ENCODE results near the gene EED. TPM values are rescaled to one million over a fixed set of nuclear protein-coding genes. Genes with fewer than 3 reads are reported as not detected.
"Not testable (repeated sequence)": the region's sequence is repeated elsewhere in the genome, so short reads cannot be mapped to it uniquely, and the experiment has no call there.

The EED gene
- total RNA-seq, 1 experiment from 2014 or later: 38.1 TPM

- DNase-seq (ENCODE audit: low read depth): peak; percentile 70
Measured at GRCh38 chr11:86218125-86219084, 26.1 kb upstream of the EED start.

DNA sequence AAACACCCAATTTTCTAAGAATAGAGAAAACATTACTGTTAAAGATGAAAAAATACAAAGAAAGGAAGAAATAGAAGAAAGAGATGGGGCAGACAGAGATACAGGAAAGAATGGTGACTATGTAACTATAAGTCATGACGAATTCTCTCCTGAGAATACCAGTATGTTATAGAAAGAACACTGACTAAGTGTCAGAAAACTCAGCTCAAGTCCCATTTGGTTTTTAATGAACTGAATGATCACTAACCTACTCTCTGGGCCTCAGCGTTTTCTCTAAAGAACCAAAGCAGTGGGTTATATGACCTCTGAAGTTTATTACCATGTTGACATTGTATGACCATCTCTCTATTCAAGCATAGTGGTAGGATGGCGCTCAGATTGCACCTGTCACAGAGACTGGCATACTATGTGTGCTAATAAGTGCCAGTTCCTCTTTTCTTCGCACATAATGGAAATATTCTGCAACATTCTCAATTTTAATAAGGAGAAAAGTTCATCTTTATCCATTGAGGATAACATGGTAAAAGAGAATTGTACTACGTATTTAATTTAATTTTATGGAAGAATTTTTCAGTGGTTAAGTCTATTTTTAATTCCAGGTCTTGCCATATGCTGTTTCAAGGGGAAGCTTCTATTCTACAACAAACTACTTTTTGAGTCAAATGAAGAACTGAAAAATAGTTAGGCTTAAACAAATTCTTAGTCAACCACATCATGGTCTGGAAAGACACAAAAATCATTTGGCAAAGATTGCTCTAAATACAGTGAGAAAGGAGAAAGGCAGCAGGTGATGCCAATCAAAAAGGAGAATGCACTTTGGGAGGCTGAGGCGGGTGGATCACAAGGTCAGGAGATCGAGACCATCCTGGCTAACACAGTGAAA is 25.0 kb upstream of the EED start:
- DNase-seq (ENCODE audit: low read depth): no peak

GRCh38 chr11:86220653-86221052 is 23.9 kb upstream of the EED start:
- no peak for DNase-seq (ENCODE audit: low read depth)

DNA sequence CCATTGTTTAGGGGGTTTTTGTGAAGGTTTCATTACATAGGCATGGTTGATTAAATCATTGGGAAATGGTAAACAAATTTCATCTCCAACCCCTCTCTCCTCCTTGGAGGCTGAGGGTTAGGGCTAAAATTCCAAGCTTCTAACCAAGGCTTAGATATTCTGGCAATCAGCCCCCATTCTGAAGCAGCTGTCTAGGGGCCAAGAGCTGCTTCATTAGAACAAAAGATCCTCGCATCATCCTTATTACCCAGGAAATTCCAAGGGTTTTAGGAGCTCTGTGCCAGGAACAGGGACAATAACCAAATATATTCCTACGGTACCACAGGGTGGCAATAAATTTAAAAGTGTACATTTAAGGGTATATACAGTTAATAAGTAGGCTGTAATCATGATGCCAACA is 22.5 kb upstream of the EED start:
- no peak for DNase-seq (ENCODE audit: low read depth)

DNA sequence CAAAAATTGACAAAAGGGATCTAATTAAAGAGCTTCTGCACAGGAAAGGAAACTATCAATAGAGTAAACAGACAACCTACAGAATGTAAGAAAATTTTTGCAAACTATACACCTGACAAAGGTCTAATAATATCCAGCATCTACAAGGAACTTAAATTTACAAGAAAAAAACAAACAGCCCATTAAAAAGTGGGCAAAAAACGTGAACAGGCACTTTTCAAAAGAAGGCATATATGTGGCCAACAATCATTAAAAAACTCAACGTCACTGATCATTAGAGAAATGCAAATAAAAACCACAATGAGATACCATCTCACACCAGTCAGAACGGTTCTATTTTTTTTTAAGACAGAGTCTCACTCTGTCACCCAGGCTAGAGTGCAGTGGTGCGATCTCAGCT is 20.0 kb upstream of the EED start:
- not testable (repeated sequence) for DNase-seq (ENCODE audit: low read depth)

DNA sequence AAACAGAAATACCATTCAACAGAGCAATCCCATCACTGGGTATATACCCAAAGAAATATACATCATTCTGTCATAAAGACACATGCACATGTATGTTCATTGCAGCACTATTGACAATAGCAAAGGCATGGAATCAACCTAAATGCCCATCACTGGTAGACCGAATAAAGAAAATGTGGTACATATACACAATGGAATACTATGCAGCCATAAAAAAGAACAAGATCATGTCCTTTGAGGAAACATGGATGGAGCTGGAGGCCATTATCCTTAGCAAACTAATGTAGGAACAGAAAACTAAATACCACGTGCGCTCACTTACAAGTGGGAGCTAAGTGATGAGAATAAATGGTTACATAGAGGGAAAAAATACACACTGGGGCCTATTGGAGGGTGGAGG is 19.2 kb upstream of the EED start:
- DNase-seq (ENCODE audit: low read depth): not testable (repeated sequence)

DNA sequence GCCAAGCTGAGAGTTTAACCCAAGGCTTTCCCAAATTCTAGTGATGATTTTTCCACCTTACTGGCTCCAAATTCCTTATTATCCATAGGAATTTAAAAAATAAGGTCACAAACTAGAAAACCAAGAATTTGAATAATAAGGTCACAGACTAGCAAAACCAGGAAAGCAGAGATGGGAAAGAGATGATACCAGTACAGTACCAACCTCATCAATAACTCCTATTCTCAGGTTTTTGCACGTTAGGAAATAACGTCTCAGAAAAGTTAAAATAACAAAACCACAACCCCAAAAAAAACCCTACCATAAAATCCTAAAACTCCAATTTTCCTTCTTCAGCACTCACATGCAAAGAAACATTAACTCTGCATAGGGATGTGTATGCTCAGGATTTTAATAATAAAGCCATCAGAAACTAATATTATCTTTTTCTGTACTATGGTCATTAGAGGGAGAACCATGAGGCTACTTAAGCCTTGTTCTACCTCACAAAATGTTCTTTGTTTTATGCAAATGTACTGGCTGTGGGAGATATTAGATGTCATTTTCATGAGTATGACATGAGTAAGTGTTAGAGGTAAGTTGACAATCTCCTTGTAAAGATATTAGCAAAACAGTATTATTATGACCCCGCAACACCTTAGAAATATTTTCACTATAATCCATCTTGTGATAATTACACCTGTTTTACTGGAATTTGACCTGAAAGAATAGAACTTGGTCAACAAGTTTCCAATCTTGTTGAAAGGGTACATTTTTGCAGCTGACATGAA is 16.1 kb upstream of the EED start:
- no peak for DNase-seq (ENCODE audit: low read depth)

- DNase-seq (ENCODE audit: low read depth): peak; percentile 49
Measured at GRCh38 chr11:86229039-86229330, 15.6 kb upstream of the EED start.

DNA sequence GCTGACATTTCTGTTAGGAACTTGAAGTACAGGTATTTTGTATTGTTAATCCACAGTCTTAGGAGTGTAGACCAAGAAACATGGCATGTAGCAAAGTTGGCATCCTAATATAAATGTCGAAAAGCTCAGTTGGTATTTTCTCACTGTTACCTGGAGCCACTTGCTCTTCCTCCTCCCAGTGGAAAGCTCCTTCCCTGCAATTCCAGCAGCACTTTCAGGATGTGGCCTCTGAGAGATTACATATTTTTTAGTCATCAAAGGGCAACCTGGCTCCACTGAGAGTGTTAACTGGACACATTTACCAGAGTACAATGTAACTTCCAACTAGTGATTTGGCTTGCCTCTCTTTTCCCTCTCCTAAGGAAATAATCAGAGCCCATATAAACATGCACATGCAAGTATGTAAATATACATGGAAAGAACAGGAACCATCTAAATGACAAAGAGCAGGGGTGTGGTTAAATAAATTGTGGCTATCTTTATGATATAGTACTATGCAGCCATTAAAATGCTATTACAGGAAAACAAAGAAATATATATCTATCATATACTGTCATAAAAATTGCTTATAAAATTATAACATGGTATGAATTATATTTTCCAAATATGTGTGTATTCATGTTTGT is 14.3 kb upstream of the EED start:
- DNase-seq (ENCODE audit: low read depth): peak; percentile 65

DNA sequence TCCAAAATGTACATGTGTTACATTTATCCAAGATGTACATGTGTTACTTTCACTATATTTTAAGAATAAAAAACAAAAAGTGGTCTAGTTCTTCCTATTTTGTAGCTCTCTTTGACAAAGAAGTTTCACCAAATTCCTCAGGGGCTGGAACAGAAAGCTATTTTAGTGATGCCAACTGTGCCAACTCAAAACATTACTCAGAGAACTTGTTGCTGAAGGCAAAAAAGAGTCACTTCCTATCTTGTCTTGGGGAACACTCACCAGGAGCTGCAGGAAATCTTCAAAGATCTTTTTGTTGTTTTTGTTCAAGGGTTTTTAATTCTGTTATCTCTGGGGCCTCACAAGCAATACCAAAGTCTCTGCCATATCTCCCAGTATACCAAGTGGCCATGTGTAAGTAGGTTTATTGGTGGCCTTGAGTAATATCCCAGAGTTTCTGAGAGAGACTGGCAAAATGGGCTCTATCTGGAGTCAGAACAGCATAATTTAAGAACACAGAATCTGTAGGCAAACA is 13.6 kb upstream of the EED start:
- peak; percentile 46 for DNase-seq (ENCODE audit: low read depth)

DNA sequence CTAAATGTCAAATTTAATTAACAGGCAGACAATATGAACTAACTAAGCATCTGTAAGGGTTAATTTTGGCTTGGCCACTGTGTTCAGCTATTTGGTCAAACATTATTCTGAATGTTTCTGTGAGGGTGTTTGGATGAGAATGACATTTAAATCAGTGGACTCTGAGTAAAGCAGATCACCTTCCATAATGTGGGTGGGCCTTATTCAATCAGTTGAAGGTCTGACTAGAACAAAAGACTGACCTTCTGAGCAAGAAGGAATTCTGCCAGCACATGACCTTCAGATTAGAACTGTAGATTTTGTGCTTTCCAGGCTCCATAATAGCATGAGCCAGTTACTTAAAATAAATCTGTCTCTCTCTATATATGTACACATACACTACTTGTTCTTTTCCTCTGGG is 12.0 kb upstream of the EED start:
- DNase-seq (ENCODE audit: low read depth): no peak

DNA sequence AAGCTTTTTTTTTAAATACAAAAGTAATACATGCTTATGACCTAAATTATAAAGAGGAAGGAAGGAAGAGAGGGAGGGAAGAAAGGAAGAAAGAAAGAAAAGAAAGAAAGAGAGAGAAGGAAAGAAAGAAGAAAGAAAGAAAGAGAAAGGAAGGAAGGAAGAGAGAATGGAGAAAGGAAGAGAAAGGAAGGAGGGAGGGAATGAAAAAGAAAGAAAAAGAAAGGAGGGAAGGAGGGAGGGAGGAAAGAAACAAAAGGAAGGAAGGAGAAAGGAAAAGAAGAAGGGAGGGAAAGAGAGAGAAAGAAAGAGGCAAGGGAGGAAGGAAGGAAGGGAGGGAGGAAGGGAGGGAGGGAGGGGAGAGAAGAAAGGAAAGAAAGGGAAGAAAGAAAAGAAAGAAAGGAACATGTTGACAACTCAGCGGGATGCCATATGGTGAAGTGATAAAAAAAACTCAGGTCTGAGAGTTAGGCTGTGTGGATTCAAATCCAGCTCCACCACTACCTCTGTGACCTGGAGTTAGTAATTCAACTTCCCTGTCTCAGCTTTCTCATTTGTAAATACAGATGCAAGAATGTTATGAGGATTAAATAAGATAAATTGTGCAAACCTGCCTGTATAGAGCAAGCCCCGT is 9.6 kb upstream of the EED start:
- DNase-seq (ENCODE audit: low read depth): no peak

GRCh38 chr11:86237267-86237804 is 7.2 kb upstream of the EED start:
- no peak for DNase-seq (ENCODE audit: low read depth)

GRCh38 chr11:86240164-86240563 is 4.4 kb upstream of the EED start:
- DNase-seq (ENCODE audit: low read depth): no peak

- DNase-seq (ENCODE audit: low read depth): no peak
Measured at GRCh38 chr11:86241956-86242535, 2.5 kb upstream of the EED start.

GRCh38 chr11:86243396-86243795 is 1.2 kb upstream of the EED start:
- no peak for DNase-seq (ENCODE audit: low read depth)

DNA sequence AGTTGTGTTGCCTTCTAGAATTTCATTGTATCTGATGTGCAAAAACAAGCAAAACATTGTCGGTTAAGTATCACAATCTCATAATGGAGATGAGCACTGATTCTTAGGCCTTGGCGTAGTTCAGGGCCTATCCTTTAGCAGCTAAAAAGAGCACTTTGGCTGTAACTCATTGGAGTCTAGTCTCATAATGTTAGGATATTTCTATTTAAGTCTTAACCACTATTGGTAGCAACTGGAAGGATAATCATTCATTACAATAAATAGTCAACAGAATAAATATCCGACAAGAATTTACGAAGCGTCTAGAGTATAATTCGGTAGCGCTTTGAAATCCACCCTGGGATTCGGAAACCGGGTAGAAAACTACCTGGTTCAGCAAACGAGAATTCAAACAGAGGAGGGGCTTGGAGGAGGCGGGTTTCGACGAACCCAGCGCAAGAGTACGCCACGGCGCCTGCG is 461 bp upstream of the EED start:
- peak; percentile 77 for DNase-seq (ENCODE audit: low read depth)

DNA sequence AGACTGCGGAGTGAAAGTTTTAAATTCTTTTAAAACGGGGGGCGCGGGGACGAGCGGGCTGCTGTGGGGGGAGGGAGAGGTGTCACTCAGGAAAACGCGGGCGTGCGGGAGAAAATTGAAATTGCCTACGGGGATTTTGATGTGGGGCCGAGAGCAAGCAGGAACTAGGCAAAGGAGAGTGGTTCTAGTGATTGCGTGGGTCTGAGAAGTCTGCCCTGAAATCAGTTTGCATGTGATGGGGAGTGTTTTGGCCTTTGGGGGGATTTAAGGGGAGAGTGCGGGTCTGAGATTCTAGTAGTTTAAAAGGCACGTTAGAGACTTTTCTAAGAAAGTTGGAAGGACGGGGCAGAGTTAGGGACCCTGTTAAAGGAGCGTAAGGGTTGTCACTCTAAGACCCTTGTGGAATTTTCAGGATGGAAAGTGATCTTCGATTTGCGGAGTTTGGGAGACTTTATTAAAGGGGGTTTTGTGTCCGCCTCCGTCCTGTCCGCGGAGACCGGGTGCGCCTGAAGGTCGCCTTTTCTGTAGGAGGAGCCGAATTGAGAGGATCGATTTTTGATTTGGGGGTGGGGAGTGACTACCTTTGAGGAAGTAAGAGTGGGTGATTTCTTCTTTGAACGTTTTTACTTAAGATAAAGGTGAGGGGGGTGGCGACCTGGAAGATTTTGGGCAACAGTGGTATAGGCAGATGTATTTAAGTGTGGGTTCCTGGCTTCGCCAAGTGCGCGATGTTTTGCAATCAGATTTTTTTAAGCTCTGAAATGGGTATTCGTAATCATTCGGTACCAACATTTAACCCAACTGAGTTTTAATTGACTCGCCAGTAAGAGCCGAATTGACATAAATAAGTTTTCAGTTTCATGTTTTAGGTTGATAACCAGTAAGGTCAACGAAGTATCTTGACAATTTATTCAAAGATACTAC is 1.1 kb downstream of the EED start:
- DNase-seq (ENCODE audit: low read depth): peak; percentile 19

- no peak for DNase-seq (ENCODE audit: low read depth)
Measured at GRCh38 chr11:86246293-86246675, 1.7 kb downstream of the EED start.
